K562 (cell line): Measurements from ENCODE around the gene MEX3D. TPM values are rescaled to one million over a fixed set of nuclear protein-coding genes. Genes with fewer than 3 reads are reported as not detected.

Source experiments
- ATAC-seq: fragments of 200-7000 bp; cut with Tn5 transposase; 3 replicates; pipeline ENCODE4 v1.9.1; 2020; ENCODE audit warnings: moderate library complexity
- BruUV-seq: library from RNA; stranded (reverse); fragments of 400-500 nt; replicated peaks from 2 replicates; lab custom pipeline; 2021; lab: Mats Ljungman, UMichigan
- CTCF ChIA-PET: fragments of 300-600 bp; formaldehyde crosslinking; extraction: SDS; loops from one replicate; lab custom pipeline; 2021; ENCODE audit warnings: low intra/inter-chr PET ratio; lab: Yijun Ruan, JAX
- POLR2A ChIA-PET: fragments of 300-600, 350-650 bp; sonication (Branson Sonifier 250); formaldehyde crosslinking; extraction: SDS; loops from one replicate; lab custom pipeline; 2021; ENCODE audit warnings: antibody characterized with exemption, inconsistent platforms; lab: Yijun Ruan, JAX
- DNase-seq, 4 experiments: peaks; one replicate each; pipeline versions ENCODE4 v3.0.0 to v3.0.0-alpha.2; 2011 to 2018; ENCODE audit warnings: low spot score in 3 of 4, mixed read lengths in 3 of 4; ENCODE audit errors: extremely low read depth in 1 of 4
- FAIRE-seq: peaks from 2 replicates; lab custom pipeline; 2011; peaks lifted over from hg19 to GRCh38; lab: Jason Lieb, UNC
- H2AFZ ChIP-seq: 2 replicates; pipeline ENCODE4 v1.6.0; 2011; ENCODE audit warnings: low read depth, low read length, control low read depth, inconsistent platforms
- H3K27ac ChIP-seq: fragments of 200-600 bp; 3 replicates; pipeline ENCODE4 v1.8.0; 2011; ENCODE audit warnings: low read depth, mild to moderate bottlenecking, control low read depth, inconsistent platforms, low read length, moderate library complexity, mixed read lengths; ENCODE audit errors: extremely low read depth
- H3K27me3 ChIP-seq, 2 experiments: fragments of 300-600 bp in 1 of 2; 2 replicates in 1 of 2; 3 replicates in 1 of 2; pipeline versions ENCODE4 v1.6.0 to v1.8.0; 2011; ENCODE audit warnings: inconsistent platforms in 2 of 2, low read length in 2 of 2, mild to moderate bottlenecking in 1 of 2, mixed read lengths in 1 of 2, moderate library complexity in 1 of 2; ENCODE audit not compliant: control insufficient read depth in 2 of 2, insufficient read depth in 2 of 2
- H3K36me3 ChIP-seq: fragments of 300-600 bp; 3 replicates; pipeline ENCODE4 v1.8.0; 2011; ENCODE audit warnings: mild to moderate bottlenecking, low read length, inconsistent platforms; ENCODE audit not compliant: control insufficient read depth, insufficient read depth
- H3K4me1 ChIP-seq, 2 experiments: fragments of 200-600 bp in 1 of 2; replicated peaks in 1 of 2; 2 replicates in 1 of 2; 3 replicates in 1 of 2; pipeline versions ENCODE4 v1.5.1 to v1.8.0; 2011; ENCODE audit warnings: inconsistent platforms in 2 of 2, low read length in 2 of 2, mild to moderate bottlenecking in 1 of 2, mixed read lengths in 1 of 2, moderate library complexity in 1 of 2; ENCODE audit not compliant: control insufficient read depth in 2 of 2, insufficient read depth in 2 of 2
- H3K4me2 ChIP-seq: 2 replicates; pipeline ENCODE4 v1.6.1; 2011; ENCODE audit warnings: low read length, control low read depth, inconsistent platforms, mixed read lengths; ENCODE audit not compliant: insufficient read depth
- H3K4me3 ChIP-seq: fragments of 200-600 bp; sonication (generic), shearing (Covaris generic); 2 replicates; pipeline ENCODE4 v1.5.1; 2016; ENCODE audit warnings: control low read depth, inconsistent platforms
- H3K79me2 ChIP-seq: fragments of 200-600 bp; 3 replicates; pipeline ENCODE4 v1.8.0; 2011; ENCODE audit warnings: low read length, inconsistent platforms; ENCODE audit not compliant: control insufficient read depth, insufficient read depth
- H3K9ac ChIP-seq, 2 experiments: 2 replicates each; pipeline versions ENCODE4 v1.6.0 to v1.6.1; 2011; ENCODE audit warnings: low read depth in 2 of 2, low read length in 2 of 2, control low read depth in 1 of 2, inconsistent platforms in 1 of 2, mild to moderate bottlenecking in 1 of 2, mixed read lengths in 1 of 2; ENCODE audit not compliant: insufficient read depth in 1 of 2
- H3K9me1 ChIP-seq: one replicate; pipeline ENCODE4 v1.6.0; 2011; ENCODE audit warnings: inconsistent platforms, mild to moderate bottlenecking, low read length, moderate library complexity; ENCODE audit not compliant: control insufficient read depth, insufficient read depth
- H3K9me3 ChIP-seq: replicated peaks from 2 replicates; pipeline ENCODE4 v1.5.1; 2011; ENCODE audit warnings: low read depth, low read length, inconsistent platforms; ENCODE audit not compliant: control insufficient read depth, insufficient read depth
- H4K20me1 ChIP-seq: replicated peaks from 2 replicates; pipeline ENCODE4 v1.6.1; 2011; ENCODE audit warnings: low read length, inconsistent platforms, mixed read lengths; ENCODE audit not compliant: control insufficient read depth, insufficient read depth
- CBFB ChIP-seq: sonication (generic); formaldehyde crosslinking; IDR thresholded peaks from 2 replicates; pipeline ENCODE4 v1.4.0; 2020; ENCODE audit warnings: mild to moderate bottlenecking, missing genetic modification reagents
- FOXJ3 ChIP-seq: sonication (generic); formaldehyde crosslinking; IDR thresholded peaks from 2 replicates; pipeline ENCODE4 v1.4.0; 2020; ENCODE audit warnings: mild to moderate bottlenecking, missing genetic modification reagents
- GATAD2B ChIP-seq: fragments of 450-650 bp; IDR thresholded peaks from 2 replicates; pipeline ENCODE4 v1.6.1; 2017; ENCODE audit warnings: mild to moderate bottlenecking, borderline replicate concordance
- HNRNPLL ChIP-seq: fragments of 200-400 bp; formaldehyde crosslinking; IDR thresholded peaks from 2 replicates; pipeline ENCODE4 v1.6.1; 2017; ENCODE audit warnings: low read length, low read depth, mild to moderate bottlenecking; ENCODE audit not compliant: poor library complexity, severe bottlenecking
- POLR2A ChIP-seq: fragments of 450-650 bp; conservative IDR thresholded peaks from 2 replicates; pipeline ENCODE4 v1.6.1; 2016
- POLR2G ChIP-seq: fragments of 200-400 bp; formaldehyde crosslinking; IDR thresholded peaks from 2 replicates; pipeline ENCODE4 v1.6.1; 2017; ENCODE audit warnings: low read depth, mild to moderate bottlenecking, antibody characterized with exemption, low read length, moderate library complexity
- PTRF ChIP-seq: fragments of 450-650 bp; IDR thresholded peaks from 2 replicates; pipeline ENCODE4 v1.6.1; 2016; ENCODE audit warnings: mild to moderate bottlenecking, missing genetic modification characterization, missing compliant biosample characterization
- RBFOX2 ChIP-seq: fragments of 200-400 bp; formaldehyde crosslinking; IDR thresholded peaks from 2 replicates; pipeline ENCODE4 v1.6.1; 2017; ENCODE audit warnings: low read depth, mild to moderate bottlenecking, low read length, moderate library complexity
- ZBTB7A ChIP-seq: IDR thresholded peaks from 2 replicates; pipeline ENCODE4 v1.6.1; 2011; ENCODE audit warnings: low read depth, mild to moderate bottlenecking, low read length, moderate library complexity, borderline replicate concordance; ENCODE audit not compliant: control insufficient read depth
- ZNF143 ChIP-seq: sonication (generic); formaldehyde crosslinking; IDR thresholded peaks from 2 replicates; pipeline ENCODE4 v1.9.0; 2022; ENCODE audit warnings: mild to moderate bottlenecking, missing genetic modification reagents
- ZNF282 ChIP-seq: sonication (generic); formaldehyde crosslinking; IDR thresholded peaks from 2 replicates; pipeline ENCODE4 v1.8.1; 2023; ENCODE audit warnings: missing genetic modification reagents
- WGBS: fragments of 100-300 bp; shearing (Covaris generic); methylation state at CpG from one replicate; pipeline ENCODE4 v1.1.6; 2016; ENCODE audit warnings: low coverage, mixed read lengths; ENCODE audit not compliant: insufficient coverage; ENCODE audit errors: missing lambda C conversion rate; 5-methylcytosine and 5-hydroxymethylcytosine counted together
- in situ Hi-C: fragments of 300-500 bp; cut with MboI; formaldehyde crosslinking; loops from 4 replicates; pipeline ENCODE4 v1.15.0; 2018; ENCODE audit warnings: inconsistent platforms, mixed read lengths
- intact Hi-C: fragments of 100-400 bp; cut with micrococcal nuclease; formaldehyde crosslinking; loops from 2 replicates; pipeline ENCODE4 v1.14.2; 2022
- polyA plus RNA-seq, 8 experiments: library from polyadenylated mRNA; depleted of rRNA in 4 of 8; stranded (reverse) in 5 of 8; unstranded in 3 of 8; fragments of >200 nt; fragmentation: Nextera tagmentation in 2 of 8; fragmentation: Illumina TruSeq in 1 of 8; extraction: Ambion mirVana in 2 of 8; extraction: Trizol in 1 of 8; gene quantifications; 2 replicates each; pipeline versions ENCODE4 v1.2.1 to v1.2.3, GENCODE V29; 2011 to 2014; ENCODE audit warnings: inconsistent platforms in 1 of 8, missing spikeins in 1 of 8
- total RNA-seq, 7 experiments: library from RNA; depleted of rRNA in 6 of 7; stranded (reverse); fragments of >200 nt in 6 of 7; fragmentation: Illumina TruSeq in 2 of 7; extraction: Trizol in 2 of 7; gene quantifications; 2 replicates each; pipeline versions ENCODE4 v1.2.1 to v1.2.3, GENCODE V29; 2011 to 2021; ENCODE audit warnings: low replicate concordance in 1 of 7

Gene MEX3D
- total and polyA plus RNA-seq, 9 of the 15 experiments (the other 6 are each of a cell fraction or from before 2014, with no cell fraction given), result 1.7 to 39.3 (median 5.7) TPM

DNA sequence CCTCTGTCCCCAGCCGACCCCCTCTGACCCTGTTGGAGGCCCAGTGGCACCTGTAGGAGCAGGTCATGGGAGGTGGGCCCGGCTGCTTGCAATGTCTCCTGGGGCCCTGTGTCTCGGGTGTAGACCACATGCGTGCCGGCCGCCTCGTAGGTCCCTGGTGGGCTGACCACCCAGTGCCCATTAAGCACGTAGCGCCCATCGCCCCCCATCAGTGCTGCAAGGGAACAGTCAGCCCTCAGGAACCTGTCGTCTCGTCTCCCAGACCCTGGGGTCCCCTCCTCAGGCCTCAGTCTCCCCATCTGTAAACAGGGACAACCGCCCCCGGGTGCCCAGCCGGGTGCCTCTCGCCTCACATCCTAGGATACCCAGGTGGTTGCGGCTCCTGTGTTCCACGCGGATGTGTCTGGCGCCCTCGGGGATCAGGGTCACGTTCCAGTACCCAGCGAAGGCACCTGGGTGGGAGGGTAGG lies 60.9 kb downstream of the MEX3D start:
- 41% methylated on average over 21 of the region's 23 CpGs for WGBS
- no TSS peak for BruUV-seq
- Histone ChIP-seq H3K4me3 (peak overlapping the region; percentile 58), H3K9ac (peak overlapping the region; percentile 77 to 86), H3K4me2 (peak overlapping the region; percentile 96), H3K27me3 (no peaks in the 10 kb centered on the region), H3K4me1 (peaks cover 12 to 66% of the 10 kb centered on the region in 2 experiments), H3K27ac (peak overlapping the region; percentile 90), H3K79me2 (peaks cover 4% of the 10 kb centered on the region; the same call in 1 of the 3 replicates), H3K9me3 (no peaks in the 10 kb centered on the region), H3K9me1 (no peaks in the 10 kb centered on the region), H2AFZ (peak overlapping the region; percentile 75), H4K20me1 (no peaks in the 10 kb centered on the region), H3K36me3 (peaks cover 14% of the 10 kb centered on the region; the same call in 2 of the 3 replicates)
- peak; percentile 10; the same call in 1 of the 2 replicates for TF ChIP-seq CBFB (CRISPR knock-in tag)
- TF ChIP-seq FOXJ3 (CRISPR knock-in tag), result no peak
- TF ChIP-seq ZNF143 (CRISPR knock-in tag), result 0 out of 2 replicates have a peak, but pooled peaks have one; percentile 30
- TF ChIP-seq ZNF282 (CRISPR knock-in tag), result 0 out of 2 replicates have a peak, but pooled peaks have one; percentile 11
- TF ChIP-seq GATAD2B, result no peak
- TF ChIP-seq RBFOX2, result 0 out of 2 replicates have a peak, but pooled peaks have one; percentile 10
- peak; percentile 52 for TF ChIP-seq POLR2G
- 0 out of 2 replicates have a peak, but pooled peaks have one; percentile 10 for TF ChIP-seq POLR2A
- TF ChIP-seq PTRF (tag), result no peak
- no peak for TF ChIP-seq HNRNPLL
- TF ChIP-seq ZBTB7A, result peak; percentile 16; the same call in 1 of the 2 replicates
- ChIA-PET POLR2A (no interaction called here), CTCF (no interaction called here)
- intact Hi-C loops, result no loop called here
- ATAC-seq, result no peak
- no peak for DNase-seq
- in situ Hi-C loops, result loop anchor here (5.0 kb wide), 1 partner anchor 50 kb away; no protein-coding TSS in a partner anchor
- no peak for FAIRE-seq
